Left ventricle myocardium superior (tissue), 1 donor: ENCODE results near the gene ADAM8. TPM values are rescaled to one million over a fixed set of nuclear protein-coding genes. Genes with fewer than 3 reads are reported as not detected.
A peak's percentile ranks its signal among the peaks of the same experiment; 100 is the strongest.
"Not testable (repeated sequence)": the region's sequence is repeated elsewhere in the genome, so short reads cannot be mapped to it uniquely, and the experiment has no call there.

Experiments used
- ATAC-seq: fragments of 200-7000 bp; cut with Tn5 transposase; one replicate; pipeline ENCODE4 v1.9.1; 2020; ENCODE audit warnings: mild to moderate bottlenecking, moderate library complexity
- DNase-seq: peaks from one replicate; pipeline ENCODE4 v3.0.0-alpha.2; 2020
- intact Hi-C: fragments of 100-400 bp; cut with micrococcal nuclease; formaldehyde crosslinking; loops from one replicate; pipeline ENCODE4 v1.11.0; 2022
- total RNA-seq: library from RNA; stranded (reverse); fragmentation: NEBNext Ultra II Directional; extraction: Animal tissue kit (Norgen Biotek cat#: 25700); gene quantifications from one replicate; pipeline ENCODE4 v1.2.1, GENCODE V29; 2021
- donor health status: DM: no; HTN: yes; CAD: no; lungs with severe emphysema.

Gene ADAM8
- total RNA-seq, 1 donor from 2014 or later: 2.4 TPM

- ATAC-seq (no peak), DNase-seq (no peak)
- intact Hi-C loops: no loop called here
These were observed 36.7 kb downstream of the ADAM8 start for GRCh38 chr10:133239990-133240389.

DNA sequence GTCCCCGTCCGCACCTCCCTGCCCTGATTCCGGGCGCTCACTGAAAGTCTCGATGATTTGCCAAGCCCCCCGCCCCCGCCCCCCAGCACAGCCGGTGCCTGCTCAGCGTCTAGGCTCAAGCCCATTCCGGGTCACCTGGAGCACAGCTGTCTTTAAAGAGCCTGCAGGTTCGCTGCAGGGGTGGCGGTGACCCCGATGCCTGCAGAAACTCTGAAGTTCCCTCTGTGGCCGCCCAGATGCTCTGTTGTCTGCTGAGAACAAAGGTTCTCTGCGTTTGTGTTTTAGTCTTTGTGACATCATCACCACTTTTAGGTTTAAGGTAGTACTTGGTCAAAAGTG is 38.2 kb downstream of the ADAM8 start:
- intact Hi-C loops: no loop called here
- no peak for DNase-seq
- ATAC-seq: no peak

DNA sequence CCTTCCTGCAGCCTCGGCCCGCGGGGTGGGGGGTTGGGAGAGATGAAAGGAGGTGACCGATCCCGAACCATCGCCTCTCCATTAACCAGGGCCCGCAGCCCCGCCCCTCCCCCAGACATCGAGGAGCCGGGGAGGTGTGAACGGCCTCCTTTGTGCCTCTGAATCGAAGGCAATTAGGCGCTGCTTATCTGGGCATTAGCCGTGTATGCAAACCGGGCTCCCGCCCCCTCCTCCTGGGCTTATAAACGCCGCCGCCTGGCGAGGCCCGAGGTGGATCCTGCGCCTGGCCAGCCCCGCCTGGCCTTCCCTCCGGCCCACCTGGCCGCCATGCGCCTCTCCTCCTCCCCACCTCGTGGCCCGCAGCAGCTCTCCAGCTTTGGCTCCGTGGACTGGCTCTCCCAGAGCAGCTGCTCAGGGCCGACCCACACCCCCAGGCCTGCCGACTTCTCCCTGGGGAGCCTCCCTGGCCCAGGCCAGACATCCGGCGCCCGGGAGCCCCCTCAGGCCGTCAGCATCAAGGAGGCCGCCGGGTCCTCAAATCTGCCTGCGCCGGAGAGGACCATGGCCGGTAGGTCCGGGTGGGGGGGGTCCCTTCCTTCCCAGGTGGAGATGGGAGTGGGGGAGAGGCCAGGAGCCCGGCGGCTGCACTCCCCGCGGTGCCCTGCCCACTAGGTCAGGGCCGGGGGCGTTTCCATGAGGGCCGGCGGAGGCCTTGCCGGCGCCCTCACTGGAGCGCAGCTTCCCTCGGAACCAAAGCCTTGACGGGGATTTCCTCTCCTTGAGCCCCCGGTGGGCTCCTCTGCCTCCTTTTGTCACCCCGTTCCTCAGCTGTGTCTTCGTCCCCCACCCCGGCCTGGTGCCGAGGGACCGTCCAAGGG is 38.8 kb downstream of the ADAM8 start, which contains the start of gene VENTX:
Gene VENTX (plus strand): TSS at position 268 of the 878 bp plus-strand sequence. CDS start 60 bp downstream, at position 328.
- DNase-seq: no peak
- no peak for ATAC-seq

GRCh38 chr10:133237241-133237587 is 39.5 kb downstream of the ADAM8 start:
- intact Hi-C loops: no loop called here
- no peak for ATAC-seq
- DNase-seq: no peak

More for the DNA sequence above, 38.8 kb downstream of the ADAM8 start, which contains the start of gene VENTX:
- intact Hi-C loops: no loop called here

DNA sequence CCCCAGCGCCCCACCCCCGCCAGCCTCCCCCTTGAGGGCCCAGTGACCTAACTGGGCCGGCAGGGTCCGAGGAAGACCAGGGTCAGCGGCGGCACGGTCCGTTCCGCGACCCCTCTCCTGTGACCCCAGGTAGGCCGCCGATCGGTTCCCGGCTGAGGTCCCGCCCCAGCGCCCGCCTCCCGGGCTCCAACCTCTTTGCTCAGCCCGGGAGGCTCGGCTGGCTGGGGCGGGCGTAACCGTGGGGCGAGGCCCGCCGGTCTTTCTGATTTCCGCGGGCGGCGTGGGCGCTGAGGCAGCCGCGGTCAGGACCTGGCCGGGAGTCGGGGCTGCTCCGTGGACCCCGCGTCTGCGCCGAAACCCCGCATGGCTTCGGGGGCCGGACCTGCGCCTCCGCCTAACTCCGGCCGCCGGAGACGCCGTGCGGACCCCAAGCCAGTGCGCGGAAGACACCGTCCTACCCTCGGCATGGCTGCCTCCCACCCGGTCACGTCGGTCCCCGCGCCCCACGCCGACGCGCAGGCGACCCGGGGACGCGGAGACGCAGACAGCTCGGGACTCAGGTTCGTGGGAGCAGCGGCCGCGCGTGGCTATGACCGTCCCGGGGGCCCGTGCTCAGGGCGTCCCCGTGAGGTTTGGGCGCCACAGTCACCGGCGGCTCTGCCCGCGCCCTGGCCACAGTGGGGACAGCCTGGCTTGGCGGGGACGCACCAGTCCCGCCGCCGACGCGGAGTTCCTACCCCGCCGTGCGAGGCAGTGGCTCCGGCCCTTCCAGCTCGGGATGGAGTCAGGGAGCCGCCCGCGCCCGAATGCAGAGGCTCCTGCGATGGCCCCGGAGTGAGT is 40.0 kb downstream of the ADAM8 start:
- ATAC-seq: peak; percentile 23

GRCh38 chr10:133235932-133236331 is 40.7 kb downstream of the ADAM8 start:
- ATAC-seq: peak; percentile 44
- DNase-seq: no peak
- intact Hi-C loops: no loop called here

More for the DNA sequence above, 40.0 kb downstream of the ADAM8 start:
- intact Hi-C loops: no loop called here
- no peak for DNase-seq

GRCh38 chr10:133235265-133235855 is 41.3 kb downstream of the ADAM8 start:
- DNase-seq: peak; percentile 62
- intact Hi-C loops: no loop called here
- ATAC-seq: peak; percentile 52

GRCh38 chr10:133234796-133235195 is 41.9 kb downstream of the ADAM8 start:
- intact Hi-C loops, ATAC-seq, DNase-seq: not testable (repeated sequence)

- intact Hi-C loops: no loop called here
- no peak for ATAC-seq
- DNase-seq: no peak
These were observed 44.6 kb downstream of the ADAM8 start for GRCh38 chr10:133231946-133232574.

DNA sequence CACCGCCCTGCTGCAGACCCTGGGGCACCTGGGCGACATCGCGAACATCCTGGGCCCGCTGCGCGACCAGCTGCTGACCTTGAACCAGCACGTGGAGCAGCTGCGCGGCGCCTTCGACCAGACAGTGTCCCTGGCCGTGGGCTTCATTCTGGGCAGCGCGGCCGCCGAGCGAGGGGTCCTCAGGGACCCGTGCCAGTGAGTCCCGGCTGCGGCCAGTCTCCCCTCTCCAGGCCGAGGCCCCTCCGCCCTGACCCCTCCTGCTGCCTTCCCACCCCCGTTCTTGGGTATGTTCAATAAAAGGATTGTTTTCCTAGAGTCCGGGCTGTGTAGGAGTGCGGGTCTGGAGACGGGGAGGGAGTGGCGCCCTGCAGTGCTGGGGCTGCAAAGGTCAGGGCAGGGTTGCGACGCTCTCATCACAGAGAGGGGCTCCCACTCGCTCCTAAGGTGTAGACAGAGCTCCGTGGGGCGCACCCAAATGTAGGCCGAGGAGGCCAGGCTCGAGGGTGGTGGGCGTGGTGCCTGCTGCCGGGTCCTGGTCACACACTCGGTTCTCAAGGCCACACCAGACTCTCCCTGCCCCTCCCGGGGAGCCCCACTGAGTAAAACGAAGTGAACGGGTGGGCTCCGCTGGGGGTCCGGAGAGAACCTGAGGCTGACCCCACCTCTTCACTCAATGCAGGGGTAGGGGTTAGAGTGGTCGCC is 45.3 kb downstream of the ADAM8 start:
- intact Hi-C loops: no loop called here
- ATAC-seq: no peak
- no peak for DNase-seq

- intact Hi-C loops: no loop called here
- peak; percentile 59 for DNase-seq
- no peak for ATAC-seq
These were observed 46.1 kb downstream of the ADAM8 start for GRCh38 chr10:133230387-133231195.

GRCh38 chr10:133230044-133230361 is 46.7 kb downstream of the ADAM8 start, which contains the start of gene UTF1:
UTF1 (plus strand) TSS chr10:133230217; CDS start chr10:133230289, 72 bp downstream.
- ATAC-seq (no peak), DNase-seq (no peak)
- intact Hi-C loops: no loop called here

GRCh38 chr10:133229265-133230043 is 47.2 kb downstream of the ADAM8 start:
- ATAC-seq (no peak), DNase-seq (no peak)
- intact Hi-C loops: no loop called here

DNA sequence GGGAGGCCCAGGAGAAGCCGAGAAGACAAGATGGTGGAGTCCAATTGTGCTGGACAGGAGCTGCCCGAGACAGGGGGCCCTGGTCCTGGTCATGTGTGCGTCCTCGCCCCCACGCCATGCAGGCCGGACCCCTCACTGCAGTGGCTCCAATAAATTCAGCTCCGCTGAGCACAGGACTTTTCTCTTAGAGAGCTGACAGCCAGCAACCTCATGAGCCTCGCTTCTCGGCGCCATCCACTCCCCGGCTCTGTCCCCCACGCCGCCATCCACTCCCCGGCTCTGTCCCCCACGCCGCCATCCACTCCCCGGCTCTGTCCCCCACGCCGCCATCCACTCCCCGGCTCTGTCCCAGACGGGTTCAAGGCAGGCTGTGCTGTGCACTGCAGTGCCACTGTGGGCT is 49.4 kb downstream of the ADAM8 start:
- no peak for DNase-seq
- ATAC-seq: no peak
- intact Hi-C loops: no loop called here

DNA sequence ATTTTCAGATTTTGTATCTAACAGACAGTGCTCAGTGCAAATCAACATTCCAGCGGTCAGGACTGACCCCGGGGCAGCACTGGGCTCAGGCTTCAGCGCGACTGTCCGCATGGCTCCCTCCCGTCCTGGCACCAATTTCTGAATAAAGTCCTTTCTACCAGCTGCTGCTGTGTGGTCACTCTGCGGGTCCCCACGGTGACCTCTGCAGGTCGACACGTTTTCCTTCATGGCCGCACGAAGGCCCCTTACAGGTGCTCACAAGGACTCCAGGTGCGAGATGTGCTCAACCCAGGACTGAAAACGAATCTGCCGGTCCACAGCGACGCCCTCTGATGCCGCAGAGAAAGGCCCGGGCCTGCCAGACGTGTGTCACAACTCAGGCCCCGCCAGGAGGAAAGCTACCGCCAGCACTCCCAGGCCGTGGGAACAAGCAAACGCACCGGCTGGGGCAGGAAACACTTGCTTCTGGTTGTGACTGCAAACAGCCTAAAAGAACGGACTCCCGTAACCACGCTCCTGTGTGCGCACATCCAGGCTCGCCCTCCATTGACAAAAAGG is 50.3 kb downstream of the ADAM8 start:
- intact Hi-C loops: no loop called here
- ATAC-seq: no peak
- DNase-seq: no peak

DNA sequence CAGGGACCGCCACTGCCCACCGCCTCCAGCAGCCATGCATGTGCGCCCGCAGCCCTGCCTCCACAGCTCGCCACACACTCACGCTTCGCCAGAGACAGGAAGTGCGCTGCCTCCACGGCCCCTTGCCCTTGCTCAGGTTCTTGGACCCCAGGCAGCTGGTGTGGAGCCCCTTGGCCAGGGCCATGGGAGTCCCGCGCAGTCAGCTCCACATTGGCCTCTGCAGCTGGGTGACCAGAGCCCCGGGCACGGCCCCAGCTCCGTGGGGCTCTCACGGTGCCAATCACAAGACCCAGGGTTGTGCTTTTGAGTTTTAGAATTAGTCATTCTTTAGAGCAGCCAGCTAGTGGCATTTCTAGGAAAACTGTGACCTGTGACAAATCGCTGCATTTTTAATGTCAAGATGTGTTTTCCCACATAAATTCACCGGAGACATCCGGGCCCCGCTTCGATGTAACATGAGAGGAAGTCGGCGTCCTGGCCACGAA is 50.9 kb downstream of the ADAM8 start:
- DNase-seq (no peak), ATAC-seq (no peak)
- intact Hi-C loops: no loop called here
